ENCODE data around the gene KIF26B.

GRCh38 chr1:245306628-245307410, 152.0 kb downstream of the KIF26B start:
- TF ChIP-seq CTCF (IDR thresholded peaks at IDR 0.05; ENCODE audit: low read depth, low read length) (no peak), EZH2phosphoT487 (IDR thresholded peaks at IDR 0.05; ENCODE audit: low read depth) (no peak)

Measured in OCI-LY3 (cell line).